GM18526 (cell line): Measurements from ENCODE around the gene SPTLC2.
A peak's percentile ranks its signal among the peaks of the same experiment; 100 is the strongest.

ENCODE experiments used
- POLR2A ChIP-seq: IDR thresholded peaks from 3 replicates; pipeline ENCODE4 v1.6.1; 2011; ENCODE audit not compliant: insufficient read length; ENCODE audit errors: extremely low read depth

Gene SPTLC2

GRCh38 chr14:77616454-77617229, at the start of gene SPTLC2:
Gene SPTLC2 (minus strand): TSS chr14:77616637. CDS start chr14:77616579, 58 bp downstream.
- peak; percentile 79 for TF ChIP-seq POLR2A

- TF ChIP-seq POLR2A: no peak
Measured at GRCh38 chr14:77663293-77663692, 46.9 kb upstream of the SPTLC2 start.

GRCh38 chr14:77660754-77661153, 44.3 kb upstream of the SPTLC2 start:
- TF ChIP-seq POLR2A: no peak

- no peak for TF ChIP-seq POLR2A
Measured at GRCh38 chr14:77659831-77660230, 43.4 kb upstream of the SPTLC2 start.

- no peak for TF ChIP-seq POLR2A
Measured at GRCh38 chr14:77657280-77657679, 40.8 kb upstream of the SPTLC2 start.

GRCh38 chr14:77654001-77654441, 37.6 kb upstream of the SPTLC2 start:
- TF ChIP-seq POLR2A: no peak

GRCh38 chr14:77649326-77649725, 32.9 kb upstream of the SPTLC2 start:
- TF ChIP-seq POLR2A: no peak

GRCh38 chr14:77648520-77649200, 32.2 kb upstream of the SPTLC2 start:
- no peak for TF ChIP-seq POLR2A

GRCh38 chr14:77647853-77648252, 31.4 kb upstream of the SPTLC2 start:
- TF ChIP-seq POLR2A: no peak

GRCh38 chr14:77646907-77647306, 30.5 kb upstream of the SPTLC2 start:
- TF ChIP-seq POLR2A: no peak

- TF ChIP-seq POLR2A: no peak
Measured at GRCh38 chr14:77645520-77646230, 29.2 kb upstream of the SPTLC2 start.

GRCh38 chr14:77642407-77642806, 26.0 kb upstream of the SPTLC2 start:
- TF ChIP-seq POLR2A: no peak

- peak; percentile 51 for TF ChIP-seq POLR2A
Measured at GRCh38 chr14:77641534-77642341, 25.3 kb upstream of the SPTLC2 start.

- TF ChIP-seq POLR2A: no peak
Measured at GRCh38 chr14:77640756-77641533, 24.5 kb upstream of the SPTLC2 start.
